Stimulated activated CD4-positive, alpha-beta T cell treated with anti-CD3 and anti-CD28 coated beads, TNF-alpha, amount 100 ng/mL, for 48 hours (primary cell): ENCODE measurements around the gene BBS5.
"Not testable (repeated sequence)": the region's sequence is repeated elsewhere in the genome, so short reads cannot be mapped to it uniquely, and the experiment has no call there.

Source experiments
- DNase-seq, 3 donors: peaks; one replicate each; pipeline ENCODE4 v3.0.0-alpha.2; 2020; ENCODE audit warnings: low read depth in 3 of 3

The BBS5 gene

GRCh38 chr2:169486487-169486886, 7.2 kb downstream of the BBS5 start:
- DNase-seq, result no peak

- no peak for DNase-seq
Measured at GRCh38 chr2:169490834-169491233, 11.5 kb downstream of the BBS5 start.

GRCh38 chr2:169491378-169491777, 12.1 kb downstream of the BBS5 start:
- DNase-seq, result no peak

DNA sequence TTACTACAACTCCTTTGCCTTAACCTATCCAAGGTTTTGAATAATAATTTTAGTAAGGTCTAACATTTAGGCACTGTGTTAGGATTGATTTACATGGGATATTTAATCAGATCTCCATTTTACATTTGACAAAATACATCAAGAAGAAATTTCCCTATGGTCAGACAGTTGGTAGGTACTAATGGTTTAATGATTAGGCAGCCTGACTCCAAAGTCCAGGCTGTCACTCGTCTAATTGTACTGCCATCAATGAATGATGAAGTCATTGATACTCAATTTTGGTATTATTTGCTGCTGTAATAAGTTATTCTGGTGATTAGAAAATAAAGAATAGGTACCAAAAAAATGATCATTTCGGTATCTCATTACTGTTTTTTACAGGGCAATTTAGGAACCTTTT, 14.1 kb downstream of the BBS5 start:
- DNase-seq, result no peak

DNA sequence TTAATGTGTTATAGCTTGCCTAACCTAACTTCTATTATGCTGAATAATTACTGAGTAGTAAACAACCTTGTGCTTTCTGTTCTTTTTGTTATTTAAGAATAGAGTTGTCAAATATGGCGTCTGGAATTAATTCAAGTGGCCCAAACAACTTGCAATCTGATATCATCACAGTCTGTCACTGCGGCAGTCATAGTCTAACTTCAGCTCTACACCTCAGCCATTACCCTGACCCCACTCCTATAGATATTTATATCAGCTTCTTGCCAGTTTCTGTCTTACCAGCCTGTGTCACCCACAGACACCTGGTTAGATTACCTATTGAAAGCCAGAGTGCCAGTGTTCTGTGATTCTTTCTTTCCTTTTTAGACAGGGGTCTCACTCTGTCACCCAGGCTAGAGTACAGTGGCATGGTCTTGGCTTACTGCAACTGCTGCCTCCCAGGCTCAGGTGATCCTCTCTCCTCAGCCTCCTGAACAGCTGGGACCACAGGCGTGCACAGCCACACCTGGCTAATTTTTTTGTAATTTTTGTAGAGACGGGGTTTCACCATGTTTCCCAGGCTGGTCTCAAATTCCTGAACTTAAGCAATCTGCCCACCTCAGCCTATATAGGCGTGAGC, 16.1 kb downstream of the BBS5 start:
- no peak for DNase-seq

- no peak for DNase-seq
Measured at GRCh38 chr2:169504651-169505050, 25.4 kb downstream of the BBS5 start.

DNA sequence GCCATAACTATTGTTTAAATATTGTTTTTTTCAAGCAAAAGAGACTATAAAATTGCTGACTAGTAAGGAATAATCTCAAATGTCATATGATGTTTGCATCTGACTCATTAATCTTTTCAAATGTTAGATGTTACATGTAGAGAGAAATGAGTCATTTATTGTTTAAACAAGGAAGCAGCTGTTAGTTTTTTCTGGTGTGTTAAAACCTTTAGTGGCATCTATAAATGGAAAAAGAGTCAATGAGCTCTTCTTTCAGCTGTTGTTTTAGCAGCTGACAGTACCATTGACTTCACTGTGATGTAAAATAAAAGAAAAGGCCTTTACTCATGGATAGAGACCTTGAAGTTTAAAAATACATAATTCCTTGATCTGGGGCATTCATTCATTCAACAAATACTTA, 28.4 kb downstream of the BBS5 start:
- no peak for DNase-seq

DNA sequence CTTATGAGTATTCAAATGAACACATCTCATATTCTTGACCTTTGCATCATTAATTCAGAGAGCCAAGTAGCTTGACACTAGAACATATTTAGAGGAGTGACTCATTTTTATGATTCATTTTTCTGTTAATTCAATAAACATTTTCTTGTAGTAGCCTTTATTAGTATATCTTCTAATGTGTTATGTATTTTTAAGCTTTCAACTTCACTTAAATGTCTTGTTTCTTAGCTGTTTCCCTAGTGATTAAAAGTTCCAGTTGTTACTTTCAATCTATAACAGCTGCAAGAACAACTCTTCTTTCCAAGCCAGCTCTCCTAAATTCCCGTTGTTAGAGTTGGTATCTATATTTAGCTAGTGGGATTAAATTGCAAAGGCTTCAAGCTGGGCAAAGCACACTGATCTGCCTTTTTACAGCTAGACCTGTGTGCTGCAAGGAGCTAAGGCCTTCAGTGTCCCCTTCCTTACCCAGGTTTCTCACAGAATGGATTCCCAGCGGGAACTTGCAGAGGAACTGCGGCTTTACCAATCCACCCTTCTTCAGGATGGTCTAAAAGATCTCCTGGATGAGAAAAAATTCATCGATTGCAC, 30.1 kb downstream of the BBS5 start, which contains the start of gene KLHL41:
KLHL41 (plus strand) TSS at position 405 of the 588 bp plus-strand sequence; CDS start at position 482, 77 bp downstream.
- no peak for DNase-seq

GRCh38 chr2:169509955-169510354, 30.7 kb downstream of the BBS5 start:
- DNase-seq, result no peak

GRCh38 chr2:169510496-169510895, 31.2 kb downstream of the BBS5 start:
- DNase-seq, result no peak

DNA sequence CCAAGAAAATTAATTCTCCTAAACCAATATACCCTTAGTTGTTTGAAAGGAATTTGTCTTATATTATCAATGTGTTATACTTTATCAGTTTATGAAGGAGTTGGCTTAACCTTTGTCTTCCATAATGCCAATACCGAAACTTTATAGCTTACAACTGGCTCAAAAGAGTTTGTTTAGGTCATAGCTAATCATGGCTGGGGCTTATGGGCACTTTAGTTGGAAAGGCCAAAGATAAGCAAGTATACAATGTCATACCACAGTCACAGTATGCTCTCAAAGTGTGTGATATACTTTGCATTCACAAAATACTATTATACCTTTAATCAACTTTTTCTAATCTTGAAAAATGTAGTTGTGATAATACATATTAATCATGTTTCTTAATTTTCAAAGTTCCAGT, 32.5 kb downstream of the BBS5 start:
- DNase-seq, result no peak

- no peak for DNase-seq
Measured at GRCh38 chr2:169512525-169512924, 33.2 kb downstream of the BBS5 start.

- no peak for DNase-seq
Measured at GRCh38 chr2:169513094-169513493, 33.8 kb downstream of the BBS5 start.

DNA sequence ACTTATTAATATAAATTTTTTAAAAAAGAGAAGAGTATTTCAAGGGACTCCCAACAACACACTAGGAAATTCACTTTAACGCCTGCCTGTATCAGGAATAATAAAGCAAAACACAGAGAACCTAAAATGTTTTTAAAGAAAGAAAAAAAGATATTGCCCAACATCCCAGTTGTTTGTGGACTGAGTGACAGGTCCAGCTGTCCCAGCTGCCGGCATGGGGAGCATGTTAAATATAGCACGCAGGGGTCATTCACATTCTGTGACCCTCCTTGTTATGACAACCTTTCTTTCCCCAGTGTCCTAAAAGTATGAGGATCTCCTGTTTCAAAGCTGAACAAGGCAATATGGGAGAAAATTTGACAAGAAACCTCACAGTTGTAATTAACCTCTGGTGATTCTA, 34.6 kb downstream of the BBS5 start:
- DNase-seq, result no peak

GRCh38 chr2:169514758-169515157, 35.5 kb downstream of the BBS5 start:
- DNase-seq, result not testable (repeated sequence)

DNA sequence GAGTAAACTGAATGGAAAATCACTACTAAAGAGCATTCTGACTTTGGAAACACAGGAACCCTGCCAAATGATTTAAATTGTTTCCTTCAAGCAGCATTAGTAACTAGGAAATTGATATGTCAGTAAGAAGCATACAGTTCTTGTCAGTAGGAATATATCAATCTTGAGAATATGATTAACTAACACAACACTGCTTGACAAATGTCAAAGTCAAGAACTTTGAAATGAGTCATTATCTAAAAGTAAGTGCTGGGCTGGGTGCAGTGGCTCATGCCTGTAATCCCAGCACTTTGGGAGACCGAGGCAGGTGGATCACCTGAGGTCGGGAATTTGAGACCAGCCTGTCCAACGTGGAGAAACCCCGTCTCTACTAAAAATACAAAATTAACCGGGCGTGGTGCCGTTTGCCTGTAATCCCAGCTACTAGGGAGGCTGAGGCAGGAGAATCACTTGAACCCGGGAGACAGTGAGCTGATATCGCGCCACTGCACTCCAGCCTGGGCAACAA, 37.2 kb downstream of the BBS5 start:
- DNase-seq, result not testable (repeated sequence)

GRCh38 chr2:169520896-169521295, 41.6 kb downstream of the BBS5 start:
- no peak for DNase-seq

- no peak for DNase-seq
Measured at GRCh38 chr2:169523681-169524080, 44.4 kb downstream of the BBS5 start.

DNA sequence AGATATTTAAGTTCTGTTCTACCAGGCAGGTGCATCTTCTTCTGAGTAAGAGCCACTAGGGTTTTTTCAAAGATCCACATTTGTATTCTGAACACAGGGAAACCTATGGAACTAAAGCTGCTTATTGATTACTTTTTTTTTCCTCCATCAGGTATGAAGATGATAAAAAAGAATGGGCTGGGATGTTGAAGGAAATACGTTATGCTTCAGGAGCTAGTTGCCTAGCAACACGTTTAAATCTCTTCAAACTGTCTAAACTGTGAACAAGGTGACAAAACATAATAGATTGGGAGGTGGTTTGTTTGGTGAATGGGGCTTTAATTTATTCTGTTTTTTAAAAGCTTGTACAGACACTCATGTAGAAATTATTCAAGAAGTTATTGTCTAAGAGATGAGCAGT, 46.1 kb downstream of the BBS5 start:
- DNase-seq, result no peak

DNA sequence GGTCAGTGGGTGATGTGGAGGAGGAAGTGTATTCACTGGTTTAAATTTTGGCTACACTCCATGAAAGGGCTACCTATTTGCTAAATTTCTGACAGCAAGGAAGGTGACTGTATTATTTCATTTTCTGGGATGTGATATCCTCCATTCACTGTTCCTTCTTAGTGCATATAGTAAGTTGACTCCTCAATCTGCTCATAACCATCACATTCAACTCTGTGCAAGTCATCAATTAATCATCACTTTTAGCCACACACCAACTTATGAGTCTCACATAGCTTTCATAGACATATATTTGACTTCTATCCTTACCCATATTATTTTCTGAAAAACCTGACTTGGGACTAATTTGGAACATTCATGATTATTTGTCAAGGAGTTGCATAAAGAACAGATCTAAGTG, 47.2 kb downstream of the BBS5 start:
- no peak for DNase-seq

DNA sequence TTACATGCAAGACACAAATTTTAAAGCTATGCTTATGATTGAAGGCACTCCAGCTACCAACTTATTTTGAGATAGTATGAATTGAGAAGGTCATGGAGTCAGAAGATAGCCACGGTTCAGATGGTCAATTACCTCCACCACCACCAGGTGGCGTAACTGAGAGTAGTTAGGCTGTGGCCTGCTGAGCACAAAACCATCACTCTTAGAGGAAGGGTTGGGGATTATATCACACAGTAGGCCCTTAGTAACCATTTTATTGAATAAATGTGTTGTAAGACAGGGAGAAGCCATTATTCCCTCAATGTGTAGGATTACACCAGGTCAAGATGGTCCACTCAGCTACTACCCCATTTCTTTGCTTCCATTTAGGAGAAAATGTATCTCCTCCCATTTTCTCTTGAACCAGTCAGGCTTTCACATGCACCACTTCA, 49.0 kb downstream of the BBS5 start:
- peak; percentile 47 to 74 (median 64) for DNase-seq

GRCh38 chr2:169539460-169539859, 60.2 kb downstream of the BBS5 start:
- not testable (repeated sequence) for DNase-seq

DNA sequence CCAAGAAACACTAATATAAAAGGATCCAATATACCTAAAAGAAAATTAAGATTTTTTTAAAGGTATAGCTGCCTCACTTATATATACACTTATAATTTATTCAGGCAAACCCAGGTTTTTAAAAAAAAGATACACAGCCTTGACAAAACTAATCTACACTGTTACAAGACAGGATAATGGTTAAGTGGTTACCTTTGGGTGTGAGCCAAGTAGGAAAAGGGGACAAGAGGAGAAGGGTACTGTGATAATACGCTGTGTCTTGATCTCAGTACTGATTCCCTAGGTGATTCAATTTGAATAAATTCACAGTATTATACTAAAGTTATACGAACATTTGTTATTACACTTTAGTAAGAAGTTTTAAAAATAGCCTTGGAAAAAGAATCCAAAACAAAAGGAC, 60.9 kb downstream of the BBS5 start:
- no peak for DNase-seq

DNA sequence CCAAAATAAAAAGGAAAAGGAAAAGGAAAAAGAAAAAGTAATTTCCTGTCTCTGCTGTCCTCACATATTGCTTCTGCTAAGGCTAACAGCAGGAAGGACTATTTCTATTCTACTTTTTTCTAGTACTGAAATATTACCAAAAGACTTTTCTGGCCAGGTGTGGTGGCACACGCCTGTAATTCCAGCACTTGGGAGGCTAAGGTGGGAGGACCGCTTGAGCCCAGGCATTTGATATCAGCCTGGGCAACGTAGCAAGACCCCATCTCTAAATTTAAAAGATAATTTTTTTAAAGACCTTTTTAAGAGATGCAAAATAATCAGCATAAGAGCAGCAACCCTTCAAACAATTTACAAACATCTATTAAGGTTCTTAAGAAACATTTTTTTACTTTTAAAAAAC, 63.1 kb downstream of the BBS5 start:
- DNase-seq, result no peak
